PFSK-1 (cell line): ENCODE results near the gene MYBL2.

Experiments used
- FOXP2 ChIP-seq: optimal IDR thresholded peaks from 2 replicates; pipeline ENCODE3; 2011; ENCODE audit warnings: borderline replicate concordance, control low read depth, inconsistent platforms; ENCODE audit not compliant: insufficient read depth; ENCODE audit errors: extremely low read length, extremely low read depth
- POLR2AphosphoS5 ChIP-seq: IDR thresholded peaks from 2 replicates; pipeline ENCODE4 v1.6.1; 2012; ENCODE audit warnings: low read depth, mild to moderate bottlenecking, control low read depth, low read length, moderate library complexity
- SIN3A ChIP-seq: IDR thresholded peaks from 2 replicates; pipeline ENCODE4 v1.6.1; 2012; ENCODE audit warnings: mild to moderate bottlenecking, low read length, moderate library complexity, borderline replicate concordance; ENCODE audit not compliant: insufficient read depth
- TAF1 ChIP-seq: IDR thresholded peaks from 2 replicates; pipeline ENCODE4 v1.6.1; 2012; ENCODE audit warnings: low read length, control low read depth, borderline replicate concordance; ENCODE audit not compliant: insufficient read depth
- TF ChIP-seq, protein P1 (sequence below), 2 experiments: IDR thresholded peaks; 2 replicates each; pipeline versions ENCODE4 v1.6.1 to v1.8.0; 2011 to 2012; ENCODE audit warnings: low read depth in 2 of 2, low read length in 2 of 2, control low read depth in 1 of 2, inconsistent platforms in 1 of 2, mild to moderate bottlenecking in 1 of 2, moderate library complexity in 1 of 2; ENCODE audit not compliant: insufficient read depth in 1 of 2

Gene MYBL2

DNA sequence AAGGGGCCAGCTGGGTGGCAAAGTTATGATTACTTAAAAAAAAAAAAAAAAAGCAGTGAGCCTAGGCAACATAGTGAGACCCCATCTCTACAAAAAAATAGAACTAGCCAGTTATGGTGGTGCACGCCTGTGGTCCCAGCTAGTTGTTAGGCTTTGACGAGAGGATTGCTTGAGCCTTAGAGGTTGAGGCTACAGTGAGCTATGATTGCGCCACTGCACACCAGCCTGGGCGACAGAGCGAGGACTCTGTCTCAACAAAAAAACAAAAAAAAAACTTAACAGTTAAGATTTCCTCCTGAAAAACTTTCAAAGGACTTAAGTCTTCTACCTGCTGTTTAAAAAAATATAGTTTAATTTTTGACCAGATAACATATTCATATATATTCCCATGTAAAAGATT lies 57.5 kb downstream of the MYBL2 start:
- no peak for TF ChIP-seq POLR2AphosphoS5

DNA sequence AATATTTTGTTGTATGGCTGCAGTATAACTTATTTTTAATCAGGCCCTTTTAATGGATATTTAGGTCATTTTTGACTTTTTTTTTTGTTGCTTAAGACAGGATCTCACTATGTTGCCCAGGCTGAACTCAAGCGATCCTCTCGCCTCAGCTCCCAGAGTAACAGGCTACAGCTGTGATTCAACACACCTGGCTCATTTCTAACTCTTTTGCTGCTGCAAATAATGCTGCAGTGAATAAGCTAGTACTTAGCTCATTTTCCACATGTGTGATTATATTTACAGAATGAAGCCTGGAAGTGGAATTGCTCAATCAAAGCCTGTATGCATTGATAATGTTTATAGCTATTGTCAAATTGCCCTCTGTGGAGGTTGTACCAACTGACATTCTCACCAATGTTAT lies 58.8 kb downstream of the MYBL2 start:
- TF ChIP-seq, protein P1, sequence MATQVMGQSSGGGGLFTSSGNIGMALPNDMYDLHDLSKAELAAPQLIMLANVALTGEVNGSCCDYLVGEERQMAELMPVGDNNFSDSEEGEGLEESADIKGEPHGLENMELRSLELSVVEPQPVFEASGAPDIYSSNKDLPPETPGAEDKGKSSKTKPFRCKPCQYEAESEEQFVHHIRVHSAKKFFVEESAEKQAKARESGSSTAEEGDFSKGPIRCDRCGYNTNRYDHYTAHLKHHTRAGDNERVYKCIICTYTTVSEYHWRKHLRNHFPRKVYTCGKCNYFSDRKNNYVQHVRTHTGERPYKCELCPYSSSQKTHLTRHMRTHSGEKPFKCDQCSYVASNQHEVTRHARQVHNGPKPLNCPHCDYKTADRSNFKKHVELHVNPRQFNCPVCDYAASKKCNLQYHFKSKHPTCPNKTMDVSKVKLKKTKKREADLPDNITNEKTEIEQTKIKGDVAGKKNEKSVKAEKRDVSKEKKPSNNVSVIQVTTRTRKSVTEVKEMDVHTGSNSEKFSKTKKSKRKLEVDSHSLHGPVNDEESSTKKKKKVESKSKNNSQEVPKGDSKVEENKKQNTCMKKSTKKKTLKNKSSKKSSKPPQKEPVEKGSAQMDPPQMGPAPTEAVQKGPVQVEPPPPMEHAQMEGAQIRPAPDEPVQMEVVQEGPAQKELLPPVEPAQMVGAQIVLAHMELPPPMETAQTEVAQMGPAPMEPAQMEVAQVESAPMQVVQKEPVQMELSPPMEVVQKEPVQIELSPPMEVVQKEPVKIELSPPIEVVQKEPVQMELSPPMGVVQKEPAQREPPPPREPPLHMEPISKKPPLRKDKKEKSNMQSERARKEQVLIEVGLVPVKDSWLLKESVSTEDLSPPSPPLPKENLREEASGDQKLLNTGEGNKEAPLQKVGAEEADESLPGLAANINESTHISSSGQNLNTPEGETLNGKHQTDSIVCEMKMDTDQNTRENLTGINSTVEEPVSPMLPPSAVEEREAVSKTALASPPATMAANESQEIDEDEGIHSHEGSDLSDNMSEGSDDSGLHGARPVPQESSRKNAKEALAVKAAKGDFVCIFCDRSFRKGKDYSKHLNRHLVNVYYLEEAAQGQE (IDR thresholded peaks at IDR 0.05; ENCODE audit: insufficient read depth in 1 of 2, low read depth in 2 of 2, low read length in 2 of 2), result no peak
- no peak for TF ChIP-seq POLR2AphosphoS5
- TF ChIP-seq FOXP2, result no peak
- no peak for TF ChIP-seq SIN3A
- no peak for TF ChIP-seq TAF1

DNA sequence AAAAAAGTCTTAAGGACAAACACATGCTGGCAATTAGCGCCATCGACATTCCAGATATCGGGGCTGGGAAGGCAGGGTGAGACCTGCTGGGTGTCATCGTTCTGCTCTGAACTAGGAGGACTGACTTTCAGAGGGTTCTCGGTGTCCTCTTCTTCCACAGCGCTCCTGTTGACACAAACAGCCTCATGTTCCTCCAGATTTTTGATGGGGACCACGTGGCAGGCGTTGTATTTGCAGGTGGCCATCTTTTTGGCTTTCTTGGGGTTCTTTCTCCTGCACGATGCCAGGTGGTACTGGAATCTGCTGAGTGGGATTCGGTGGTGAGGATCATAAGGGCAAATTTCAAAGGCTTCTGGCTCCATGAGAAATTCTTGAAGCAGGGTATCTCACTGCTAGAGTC lies 59.4 kb downstream of the MYBL2 start:
- TF ChIP-seq SIN3A (no peak), FOXP2 (no peak), TAF1 (no peak), POLR2AphosphoS5 (no peak)
- TF ChIP-seq, protein P1 (IDR thresholded peaks at IDR 0.05; ENCODE audit: insufficient read depth in 1 of 2, low read depth in 2 of 2, low read length in 2 of 2), result no peak

DNA sequence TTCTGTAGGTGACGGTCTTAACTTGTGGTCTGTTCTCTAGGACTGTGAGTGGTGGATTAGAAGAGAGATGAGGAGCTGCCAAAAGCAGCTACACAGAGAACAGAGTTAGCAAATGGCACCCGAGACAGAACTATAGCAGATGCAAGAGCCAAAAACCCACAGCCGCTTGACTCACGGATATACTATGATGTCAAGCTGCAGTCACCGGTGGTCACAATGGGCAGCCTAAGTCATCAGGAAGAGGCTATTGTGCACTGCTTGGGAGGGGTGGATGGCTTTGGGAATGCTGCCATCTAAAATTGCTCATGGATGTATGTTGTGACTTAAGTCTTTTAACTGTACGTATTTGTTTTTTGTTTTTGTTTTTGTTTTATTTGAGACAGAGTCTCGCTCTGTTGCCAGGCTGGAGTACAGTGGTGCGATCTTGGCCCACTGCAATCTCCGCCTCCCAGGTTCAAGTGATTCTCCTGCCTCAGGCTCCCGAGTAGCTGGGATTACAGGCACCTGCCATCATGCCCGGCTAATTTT lies 60.0 kb downstream of the MYBL2 start, which contains the start of gene GTSF1L:
Gene GTSF1L (minus strand): TSS at position 192 of the 528 bp plus-strand sequence. CDS start 308 bp downstream, outside the sequence.
- TF ChIP-seq TAF1 (no peak), SIN3A (no peak)

DNA sequence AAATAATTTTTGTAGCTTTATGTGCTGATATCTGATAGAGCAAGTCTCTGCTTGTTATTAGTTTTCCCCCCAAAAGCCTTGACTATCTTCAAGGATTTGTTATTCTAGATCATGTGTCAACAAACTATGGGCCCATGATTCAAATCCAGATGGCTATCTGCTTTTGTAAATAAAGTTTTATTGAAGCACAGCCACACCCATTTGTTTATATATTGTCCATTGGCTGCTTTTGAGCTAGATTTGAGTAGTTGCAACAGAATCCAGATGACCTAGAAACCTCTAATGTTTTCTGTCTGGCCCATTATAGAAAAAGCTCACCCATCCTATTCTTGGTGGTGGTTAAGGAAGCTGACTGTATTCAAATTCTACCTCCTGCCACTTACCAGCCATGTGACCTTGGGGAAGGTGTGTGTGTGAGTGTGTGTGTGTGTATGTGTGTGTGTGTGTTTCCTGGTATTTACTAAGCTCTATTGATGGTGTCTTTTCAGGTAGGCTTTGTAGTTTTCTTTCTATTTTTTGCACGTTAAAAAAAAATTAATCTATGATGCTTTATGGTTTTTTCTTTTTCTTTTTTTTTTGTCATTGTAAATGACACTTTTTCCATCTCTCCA lies 61.2 kb downstream of the MYBL2 start:
- TF ChIP-seq, protein P1 (IDR thresholded peaks at IDR 0.05; ENCODE audit: insufficient read depth in 1 of 2, low read depth in 2 of 2, low read length in 2 of 2), result no peak
- TF ChIP-seq SIN3A (no peak), FOXP2 (no peak), POLR2AphosphoS5 (no peak)

DNA sequence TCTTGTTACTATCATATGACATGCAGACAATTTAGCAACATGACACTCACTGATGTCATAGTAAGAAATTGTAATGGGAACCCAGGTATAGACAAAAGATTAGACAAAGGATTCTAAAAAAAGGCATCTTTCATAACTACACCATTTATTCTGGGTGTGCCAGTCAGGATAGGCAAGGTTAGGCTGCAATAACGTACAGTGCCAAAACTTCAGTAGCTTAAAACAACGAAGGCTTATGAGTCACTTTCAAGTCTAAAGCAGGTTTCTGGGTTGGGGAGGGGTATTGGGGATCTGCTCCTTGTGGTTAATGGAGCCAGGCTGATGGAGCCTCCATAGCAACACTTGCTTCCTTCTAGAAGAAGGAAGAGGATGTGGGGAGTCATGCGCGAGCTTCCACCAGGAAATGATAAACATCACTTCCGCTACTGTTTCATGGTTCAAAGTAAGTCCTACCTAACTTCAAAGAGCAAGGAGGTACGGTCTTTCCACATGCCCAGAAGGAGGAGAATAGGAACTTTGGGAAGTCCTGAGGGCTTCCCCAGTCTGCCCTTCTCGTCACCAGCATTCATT lies 61.9 kb downstream of the MYBL2 start:
- TF ChIP-seq SIN3A, result no peak
- no peak for TF ChIP-seq FOXP2
- TF ChIP-seq POLR2AphosphoS5, result no peak
- TF ChIP-seq TAF1, result no peak
- TF ChIP-seq, protein P1 (IDR thresholded peaks at IDR 0.05; ENCODE audit: insufficient read depth in 1 of 2, low read depth in 2 of 2, low read length in 2 of 2), result no peak
